Astrocyte (in vitro differentiated cells and primary cell): ENCODE results near the gene BUD23.

Experiments
- EZH2 ChIP-seq: IDR thresholded peaks from 2 replicates; pipeline ENCODE4 v1.6.1; 2012; ENCODE audit warnings: mild to moderate bottlenecking, low read length, inconsistent platforms; ENCODE audit not compliant: insufficient read depth
- TF ChIP-seq, protein P1 (sequence below): IDR thresholded peaks from 2 replicates; pipeline ENCODE4 v1.5.1; 2011; ENCODE audit warnings: low read depth, mild to moderate bottlenecking, inconsistent platforms, low read length, moderate library complexity; ENCODE audit not compliant: insufficient read depth

DNA sequence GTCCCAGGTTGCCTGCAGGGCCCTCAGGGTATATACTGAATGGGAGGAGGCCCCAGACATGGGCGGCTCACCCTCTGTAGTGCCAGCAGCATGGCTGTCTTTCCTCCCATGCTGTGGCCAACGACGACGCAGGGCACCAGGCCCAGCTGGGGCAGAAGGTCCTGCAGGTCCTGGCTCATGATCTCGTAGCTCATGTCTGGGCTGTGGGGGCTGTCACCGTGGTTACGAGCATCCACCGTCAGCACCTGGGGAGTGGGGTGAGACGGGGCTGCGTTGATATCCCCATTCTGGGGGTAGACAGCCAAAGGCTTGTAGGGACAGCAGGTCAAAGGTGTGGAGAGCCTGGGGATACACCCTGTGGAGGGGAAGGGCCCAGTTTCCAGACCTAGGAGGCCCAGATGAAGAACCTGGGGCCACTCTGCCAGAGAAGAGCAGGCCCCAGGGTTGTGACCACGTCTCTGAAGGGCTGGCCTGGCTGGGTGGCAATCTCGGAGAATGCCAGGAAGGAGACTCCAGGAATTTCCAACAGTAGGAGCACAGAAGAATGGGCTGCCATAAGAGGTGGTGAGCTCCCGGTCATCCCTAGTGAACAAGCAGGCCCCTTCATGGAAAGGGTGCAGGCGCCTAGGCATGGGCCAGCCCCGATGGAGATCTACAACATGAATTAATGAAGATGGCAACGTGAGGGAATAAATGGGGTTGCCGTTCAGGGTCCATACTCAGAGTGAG, 54.3 kb downstream of the BUD23 start:
- TF ChIP-seq EZH2: no peak
- TF ChIP-seq, protein P1, sequence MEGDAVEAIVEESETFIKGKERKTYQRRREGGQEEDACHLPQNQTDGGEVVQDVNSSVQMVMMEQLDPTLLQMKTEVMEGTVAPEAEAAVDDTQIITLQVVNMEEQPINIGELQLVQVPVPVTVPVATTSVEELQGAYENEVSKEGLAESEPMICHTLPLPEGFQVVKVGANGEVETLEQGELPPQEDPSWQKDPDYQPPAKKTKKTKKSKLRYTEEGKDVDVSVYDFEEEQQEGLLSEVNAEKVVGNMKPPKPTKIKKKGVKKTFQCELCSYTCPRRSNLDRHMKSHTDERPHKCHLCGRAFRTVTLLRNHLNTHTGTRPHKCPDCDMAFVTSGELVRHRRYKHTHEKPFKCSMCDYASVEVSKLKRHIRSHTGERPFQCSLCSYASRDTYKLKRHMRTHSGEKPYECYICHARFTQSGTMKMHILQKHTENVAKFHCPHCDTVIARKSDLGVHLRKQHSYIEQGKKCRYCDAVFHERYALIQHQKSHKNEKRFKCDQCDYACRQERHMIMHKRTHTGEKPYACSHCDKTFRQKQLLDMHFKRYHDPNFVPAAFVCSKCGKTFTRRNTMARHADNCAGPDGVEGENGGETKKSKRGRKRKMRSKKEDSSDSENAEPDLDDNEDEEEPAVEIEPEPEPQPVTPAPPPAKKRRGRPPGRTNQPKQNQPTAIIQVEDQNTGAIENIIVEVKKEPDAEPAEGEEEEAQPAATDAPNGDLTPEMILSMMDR: no peak
